ENCODE results near the gene TUBA3E.
"Not testable (repeated sequence)": the region's sequence is repeated elsewhere in the genome, so short reads cannot be mapped to it uniquely, and the experiment has no call there.

- not testable (repeated sequence) for TF ChIP-seq EZH2 (IDR thresholded peaks at IDR 0.05; ENCODE audit: insufficient read depth, poor library complexity, severe bottlenecking); EZH2phosphoT487 (IDR thresholded peaks at IDR 0.05; ENCODE audit: insufficient read depth, low read depth)
Measured at GRCh38 chr2:130142396-130143265, 55.6 kb downstream of the TUBA3E start.

Data from GM23248 (cell line).